Measurements from ENCODE around the gene URB2.
"Not testable (repeated sequence)": the region's sequence is repeated elsewhere in the genome, so short reads cannot be mapped to it uniquely, and the experiment has no call there.

DNA sequence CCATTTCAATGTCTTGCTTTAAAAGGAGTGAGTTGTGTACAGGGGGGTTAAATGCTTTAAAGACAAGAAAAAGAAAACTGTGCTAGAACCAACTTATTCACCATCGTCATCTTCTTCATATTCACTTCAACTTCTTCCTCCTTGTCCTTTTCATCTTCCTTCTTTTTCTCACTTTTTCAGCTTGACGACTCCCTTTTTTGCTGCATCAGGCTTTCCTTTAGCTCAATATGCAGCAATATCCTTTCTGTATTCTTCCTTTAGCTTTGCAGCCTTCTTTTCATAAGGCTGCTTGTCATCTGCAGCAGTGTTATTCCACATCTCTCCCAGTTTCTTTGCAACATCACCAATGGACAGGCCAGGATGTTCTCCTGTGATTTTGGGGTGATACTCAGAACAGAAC lies 79.1 kb downstream of the URB2 start:
- TF ChIP-seq, protein P1, sequence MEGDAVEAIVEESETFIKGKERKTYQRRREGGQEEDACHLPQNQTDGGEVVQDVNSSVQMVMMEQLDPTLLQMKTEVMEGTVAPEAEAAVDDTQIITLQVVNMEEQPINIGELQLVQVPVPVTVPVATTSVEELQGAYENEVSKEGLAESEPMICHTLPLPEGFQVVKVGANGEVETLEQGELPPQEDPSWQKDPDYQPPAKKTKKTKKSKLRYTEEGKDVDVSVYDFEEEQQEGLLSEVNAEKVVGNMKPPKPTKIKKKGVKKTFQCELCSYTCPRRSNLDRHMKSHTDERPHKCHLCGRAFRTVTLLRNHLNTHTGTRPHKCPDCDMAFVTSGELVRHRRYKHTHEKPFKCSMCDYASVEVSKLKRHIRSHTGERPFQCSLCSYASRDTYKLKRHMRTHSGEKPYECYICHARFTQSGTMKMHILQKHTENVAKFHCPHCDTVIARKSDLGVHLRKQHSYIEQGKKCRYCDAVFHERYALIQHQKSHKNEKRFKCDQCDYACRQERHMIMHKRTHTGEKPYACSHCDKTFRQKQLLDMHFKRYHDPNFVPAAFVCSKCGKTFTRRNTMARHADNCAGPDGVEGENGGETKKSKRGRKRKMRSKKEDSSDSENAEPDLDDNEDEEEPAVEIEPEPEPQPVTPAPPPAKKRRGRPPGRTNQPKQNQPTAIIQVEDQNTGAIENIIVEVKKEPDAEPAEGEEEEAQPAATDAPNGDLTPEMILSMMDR (IDR thresholded peaks at IDR 0.05), result not testable (repeated sequence)
- TF ChIP-seq POLR2A (IDR thresholded peaks at IDR 0.05), result not testable (repeated sequence)
